GM12878 (cell line): ENCODE data around the gene DUSP8. TPM values are rescaled to one million over a fixed set of nuclear protein-coding genes. Genes with fewer than 3 reads are reported as not detected.

ENCODE experiments used
- ATAC-seq: fragments of 200-7000 bp; cut with Tn5 transposase; 3 replicates; pipeline ENCODE4 v1.9.1; 2020; ENCODE audit warnings: mild to moderate bottlenecking, moderate library complexity
- Bru-seq: library from RNA; stranded (reverse); fragments of 400-500 nt; gene quantifications from one replicate; lab custom pipeline; 2021; lab: Mats Ljungman, UMichigan
- BruChase-seq, 2 experiments: library from RNA; stranded (reverse); fragments of 400-500 nt; gene quantifications; one replicate each; lab custom pipeline; 2021; lab: Mats Ljungman, UMichigan
- BruUV-seq: library from RNA; stranded (reverse); fragments of 400-500 nt; replicated peaks from 2 replicates; lab custom pipeline; 2021; lab: Mats Ljungman, UMichigan
- CTCF ChIA-PET: fragments of 300-600 bp; sonication (Branson Sonifier 250); formaldehyde crosslinking; extraction: SDS; loops from one replicate; lab custom pipeline; 2021; ENCODE audit warnings: inconsistent platforms; lab: Yijun Ruan, JAX
- POLR2A ChIA-PET: fragments of 350-600 bp; formaldehyde crosslinking; extraction: SDS; loops from one replicate; lab custom pipeline; 2021; ENCODE audit warnings: inconsistent platforms; lab: Charles Lee
- RAD21 ChIA-PET: fragments of 300-600 bp; sonication (Branson Sonifier 250); formaldehyde crosslinking; loops from one replicate; lab custom pipeline; 2023; ENCODE audit warnings: antibody characterized with exemption; ENCODE audit not compliant: unreplicated experiment; lab: Charles Lee
- SMC1A ChIA-PET: fragments of 300-600 bp; sonication (Branson Sonifier 250); formaldehyde crosslinking; loops from one replicate; lab custom pipeline; 2023; ENCODE audit not compliant: unreplicated experiment, uncharacterized antibody; lab: Charles Lee
- DNase-seq: peaks from one replicate; pipeline ENCODE4 v3.0.0-alpha.2; 2011; ENCODE audit warnings: low read depth, low spot score
- FAIRE-seq: peaks from 3 replicates; lab custom pipeline; 2011; peaks lifted over from hg19 to GRCh38; lab: Jason Lieb, UNC
- H2AFZ ChIP-seq: 2 replicates; pipeline ENCODE4 v1.6.0; 2011; ENCODE audit warnings: low read depth, low read length, control low read depth; ENCODE audit not compliant: control insufficient read depth
- H3K27ac ChIP-seq: 2 replicates; pipeline ENCODE4 v1.5.1; 2011; ENCODE audit warnings: control low read depth; ENCODE audit not compliant: control insufficient read depth, insufficient read depth
- H3K27me3 ChIP-seq, 2 experiments: replicated peaks in 1 of 2; 2 replicates each; pipeline versions ENCODE4 v1.6.0 to v1.6.1; 2011; ENCODE audit warnings: low read length in 1 of 2; ENCODE audit not compliant: control insufficient read depth in 2 of 2, insufficient read depth in 2 of 2
- H3K36me3 ChIP-seq, 2 experiments: 2 replicates each; pipeline ENCODE4 v1.5.1; 2011; ENCODE audit warnings: low read length in 1 of 2; ENCODE audit not compliant: control insufficient read depth in 2 of 2, insufficient read depth in 2 of 2
- H3K4me1 ChIP-seq: 2 replicates; pipeline ENCODE4 v1.6.1; 2011; ENCODE audit warnings: mild to moderate bottlenecking, low read length, moderate library complexity, mixed read lengths; ENCODE audit not compliant: control insufficient read depth, insufficient read depth
- H3K4me2 ChIP-seq: 2 replicates; pipeline ENCODE4 v1.6.0; 2011; ENCODE audit warnings: control low read depth; ENCODE audit not compliant: control insufficient read depth, insufficient read depth
- H3K4me3 ChIP-seq: fragments of 200-600 bp; sonication (generic); 2 replicates; pipeline ENCODE4 v1.5.1; 2016
- H3K79me2 ChIP-seq: 2 replicates; pipeline ENCODE4 v1.6.0; 2011; ENCODE audit warnings: low read length; ENCODE audit not compliant: control insufficient read depth, insufficient read depth
- H3K9ac ChIP-seq: 2 replicates; pipeline ENCODE4 v1.8.0; 2011; ENCODE audit warnings: low read length, control low read depth, mixed read lengths; ENCODE audit not compliant: control insufficient read depth, insufficient read depth
- H3K9me3 ChIP-seq: replicated peaks from 3 replicates; pipeline ENCODE4 v1.5.1; 2011; ENCODE audit warnings: mild to moderate bottlenecking, low read length; ENCODE audit not compliant: control insufficient read depth, insufficient read depth
- H4K20me1 ChIP-seq: 2 replicates; pipeline ENCODE4 v1.6.0; 2011; ENCODE audit not compliant: control insufficient read depth, insufficient read depth
- BACH1 ChIP-seq: fragments of 450-650 bp; IDR thresholded peaks from 2 replicates; pipeline ENCODE4 v1.6.1; 2017; ENCODE audit warnings: mild to moderate bottlenecking, borderline replicate concordance
- CREM ChIP-seq: IDR thresholded peaks from 2 replicates; pipeline ENCODE4 v1.6.1; 2014; ENCODE audit warnings: antibody characterized with exemption, low read depth
- DPF2 ChIP-seq: fragments of 450-650 bp; IDR thresholded peaks from 2 replicates; pipeline ENCODE4 v1.6.1; 2017; ENCODE audit warnings: mild to moderate bottlenecking
- IKZF1 ChIP-seq: fragments of 450-650 bp; conservative IDR thresholded peaks from 2 replicates; pipeline ENCODE4 v1.6.1; 2017; ENCODE audit warnings: antibody characterized with exemption, mild to moderate bottlenecking
- MAX ChIP-seq: IDR thresholded peaks from 2 replicates; pipeline ENCODE4 v1.6.1; 2012; ENCODE audit warnings: low read depth, low read length, improper control_type of control experiment
- MYC ChIP-seq: IDR thresholded peaks from 2 replicates; pipeline ENCODE4 v1.6.1; 2011; ENCODE audit warnings: mild to moderate bottlenecking, low read length, moderate library complexity, inconsistent platforms; ENCODE audit not compliant: insufficient read depth, insufficient replicate concordance, insufficient read length, severe bottlenecking
- NR2F1 ChIP-seq: fragments of 450-650 bp; conservative IDR thresholded peaks from 2 replicates; pipeline ENCODE4 v1.6.1; 2017; ENCODE audit warnings: mild to moderate bottlenecking
- POLR2A ChIP-seq: IDR thresholded peaks from 2 replicates; pipeline ENCODE4 v1.6.1; 2011; ENCODE audit warnings: low read depth, mild to moderate bottlenecking, low read length
- PRDM15 ChIP-seq: fragments of 450-650 bp; formaldehyde crosslinking; IDR thresholded peaks from 2 replicates; pipeline ENCODE4 v1.4.0; 2020; ENCODE audit warnings: mild to moderate bottlenecking, moderate library complexity
- RAD51 ChIP-seq: fragments of 450-650 bp; IDR thresholded peaks from 2 replicates; pipeline ENCODE4 v1.6.1; 2016; ENCODE audit warnings: moderate library complexity, mild to moderate bottlenecking, inconsistent platforms
- RCOR1 ChIP-seq: conservative IDR thresholded peaks from 2 replicates; pipeline ENCODE4 v1.6.1; 2012; ENCODE audit warnings: low read depth, low read length, improper control_type of control experiment
- RELB ChIP-seq: fragments of 450-650 bp; IDR thresholded peaks from 2 replicates; pipeline ENCODE4 v1.6.1; 2017; ENCODE audit warnings: low read depth, mild to moderate bottlenecking, moderate library complexity
- STAT1 ChIP-seq: fragments of 450-650 bp; conservative IDR thresholded peaks from 2 replicates; pipeline ENCODE4 v1.6.1; 2014; ENCODE audit warnings: antibody characterized with exemption, mild to moderate bottlenecking
- WRNIP1 ChIP-seq: IDR thresholded peaks from 2 replicates; pipeline ENCODE4 v1.6.1; 2011; ENCODE audit warnings: low read depth, low read length, improper control_type of control experiment, borderline replicate concordance
- WGBS: methylation state at CpG from one replicate; pipeline ENCODE4 v1.1.6; 2016; ENCODE audit warnings: low lambda C conversion rate; ENCODE audit not compliant: insufficient replicate concordance, insufficient coverage; ENCODE audit errors: missing lambda C conversion rate; 5-methylcytosine and 5-hydroxymethylcytosine counted together
- in situ Hi-C: fragments of 300-500 bp; cut with MboI; formaldehyde crosslinking; loops from 9 replicates; pipeline ENCODE4 v1.14.3; 2018; ENCODE audit warnings: mixed read lengths
- intact Hi-C: fragments of 100-400 bp; cut with micrococcal nuclease; formaldehyde crosslinking; loops from one replicate; pipeline ENCODE4 v1.14.2; 2022; ENCODE audit not compliant: unreplicated experiment
- long read RNA-seq, 2 experiments: library from polyadenylated mRNA; unstranded; transcript quantifications; one replicate each; pipeline ENCODE4 v2.0.0, GENCODE V29; 2019 to 2020
- polyA minus RNA-seq, 3 experiments: library from RNA; depleted of rRNA, polyadenylated mRNA; stranded (reverse); fragments of >200 nt; gene quantifications; 2 replicates each; pipeline ENCODE4 v1.2.3, GENCODE V29; 2011
- polyA plus RNA-seq, 11 experiments: library from polyadenylated mRNA; depleted of rRNA in 4 of 11; unstranded in 6 of 11; stranded (reverse) in 5 of 11; fragments of >200 nt; fragmentation: Nextera tagmentation in 4 of 11; fragmentation: Illumina TruSeq in 1 of 11; extraction: Ambion mirVana in 4 of 11; extraction: Trizol in 1 of 11; gene quantifications; 1 replicate in 1 of 11; 2 replicates in 10 of 11; pipeline versions ENCODE4 v1.2.1 to v1.2.3, GENCODE V29; 2011 to 2016; ENCODE audit warnings: inconsistent platforms in 2 of 11, missing spikeins in 2 of 11, low read depth in 1 of 11
- total RNA-seq, 4 experiments: library from RNA; depleted of rRNA in 3 of 4; stranded (reverse); fragments of >200 nt in 3 of 4; fragmentation: Illumina TruSeq in 1 of 4; extraction: Trizol in 1 of 4; gene quantifications; 2 replicates each; pipeline versions ENCODE4 v1.2.1 to v1.2.3, GENCODE V29; 2013 to 2021

DUSP8 gene
- 0.17 and 0.58 TPM in 2 replicates for total RNA-seq (2013; cell fraction: nucleolus; rRNA removed)
- total RNA-seq (2014; rRNA removed): not detected in 2 replicates
- total RNA-seq (2014; rRNA removed; fragmentation: Illumina TruSeq; extraction: Trizol): not detected in 2 replicates
- total RNA-seq (2021): 0.21 and 0.38 TPM in 2 replicates
- 0.30 TPM for polyA plus RNA-seq (2011; ENCODE audit: low read depth)
- polyA plus RNA-seq (2011; rRNA removed): 0.26 and 1.7 TPM in 2 replicates
- 1.1 and 1.7 TPM in 2 replicates for polyA plus RNA-seq (2011; cell fraction: cytosol; rRNA removed)
- polyA plus RNA-seq (2011; cell fraction: nucleus; rRNA removed): 2.1 and 3.6 TPM in 2 replicates
- polyA plus RNA-seq (2012): 1.00 and 1.8 TPM in 2 replicates
- polyA plus RNA-seq (2014; fragmentation: Illumina TruSeq; extraction: Trizol): 0.04 TPM in 1 of 2 replicates, not detected in the other
- not detected for polyA plus RNA-seq (2014; fragmentation: Nextera tagmentation; extraction: Ambion mirVana)
- polyA plus RNA-seq (2014; rRNA removed): 0.09 and 0.14 TPM in 2 replicates
- not detected for polyA plus RNA-seq (2016; fragmentation: Nextera tagmentation; extraction: Ambion mirVana)
- 0.21 and 0.51 TPM in 2 replicates for polyA minus RNA-seq (2011; rRNA and poly(A)+ RNA removed)
- 0.27 TPM in 1 of 2 replicates, not detected in the other for polyA minus RNA-seq (2011; cell fraction: cytosol; rRNA and poly(A)+ RNA removed)
- polyA minus RNA-seq (2011; cell fraction: nucleus; rRNA and poly(A)+ RNA removed): 0.36 and 0.38 TPM in 2 replicates
- Bru-seq, nascent RNA: percentile 38 among the genes with signal in this experiment
- BruChase-seq, experiment 1, labeled RNA remaining after a 6-hour chase: percentile 41 among the genes with signal in this experiment
- BruChase-seq, experiment 2, labeled RNA remaining after a 2-hour chase: percentile 41 among the genes with signal in this experiment
- long read RNA-seq, experiment 1: 0 reads
- long read RNA-seq, experiment 2: 0 reads

GRCh38 chr11:1572197-1573076 lies at the start of gene DUSP8:
Gene DUSP8, minus strand, starts transcription at chr11:1572271. Its CDS starts 6,445 bp downstream, at chr11:1565826.
- Histone ChIP-seq H3K9ac (no peak within 1 kb of the TSS), H3K27ac (no peak within 1 kb of the TSS), H3K4me3 (no peak within 1 kb of the TSS), H3K27me3 (peaks cover 3 to 10% of the 10 kb centered on the region in 2 experiments; a peak in 3 of 4 replicates), H3K4me1 (no peaks in the 10 kb centered on the region), H3K79me2 (no peaks in the 10 kb centered on the region), H4K20me1 (no peaks in the 10 kb centered on the region), H3K4me2 (peak within 1 kb of the TSS; percentile 64), H2AFZ (no peak within 1 kb of the TSS), H3K36me3 (no peaks in the 10 kb centered on the region), H3K9me3 (no peaks in the 10 kb centered on the region; the same call in 2 of the 3 replicates)
- RAD21 ChIA-PET: interaction anchor here (1.1 to 1.3 kb wide), 2 partner anchors 35 to 58 kb away, joined by 3 to 4 read pairs; no protein-coding TSS in a partner anchor
- in situ Hi-C loops (no loop called here), intact Hi-C loops (loop anchor here (10.0 kb wide), 2 partner anchors 268 to 458 kb away; partner anchors contain the start of gene TOLLIP)
- no peak for DNase-seq
- 2% methylated on average over 34 of the region's 124 CpGs for WGBS
- CTCF ChIA-PET: interaction anchor here (0.7 to 1.0 kb wide), 2 partner anchors 26 to 51 kb away, joined by 3 to 4 read pairs; no protein-coding TSS in a partner anchor
- POLR2A ChIA-PET: no interaction called here
- ATAC-seq: peak; percentile 68
- FAIRE-seq: no peak
- no TSS peak for BruUV-seq
- SMC1A ChIA-PET: no interaction called here
- TF ChIP-seq RELB (no peak), IKZF1 (0 out of 2 replicates have a peak, but pooled peaks have one; percentile 15), MYC (no peak), MAX (no peak), WRNIP1 (no peak), STAT1 (no peak), BACH1 (no peak), NR2F1 (0 out of 2 replicates have a peak, but pooled peaks have one; percentile 17), RAD51 (no peak), POLR2A (0 out of 2 replicates have a peak, but pooled peaks have one; percentile 29), PRDM15 (no peak), CREM (peak; percentile 62), DPF2 (0 out of 2 replicates have a peak, but pooled peaks have one; percentile 36), RCOR1 (no peak)
